H1 (cell line): ENCODE results near the gene RWDD1. TPM values are rescaled to one million over a fixed set of nuclear protein-coding genes. Genes with fewer than 3 reads are reported as not detected.

ENCODE experiments used
- CTCF ChIA-PET: fragments of 300-600 bp; sonication (Branson Sonifier 250); formaldehyde crosslinking; loops from one replicate; lab custom pipeline; 2021; ENCODE audit not compliant: partially characterized antibody; lab: Charles Lee
- POLR2A ChIA-PET: fragments of 300-600 bp; sonication (Branson Sonifier 250); formaldehyde crosslinking; loops from one replicate; lab custom pipeline; 2021; ENCODE audit warnings: inconsistent platforms; ENCODE audit not compliant: partially characterized antibody; lab: Charles Lee
- DNase-seq, 2 experiments: peaks; one replicate each; pipeline versions ENCODE4 v3.0.0 to v3.0.0-alpha.2; 2010 to 2022; ENCODE audit warnings: low spot score in 2 of 2, low read depth in 1 of 2, mixed read lengths in 1 of 2
- FAIRE-seq: peaks from 2 replicates; lab custom pipeline; 2011; peaks lifted over from hg19 to GRCh38; lab: Jason Lieb, UNC
- H2AFZ ChIP-seq: 2 replicates; pipeline ENCODE4 v1.8.1; 2012; ENCODE audit warnings: low read length, inconsistent platforms
- H2AK5ac ChIP-seq: 2 replicates; pipeline ENCODE4 v1.6.1; 2013; ENCODE audit warnings: low read depth, low read length
- H2BK120ac ChIP-seq: replicated peaks from 2 replicates; pipeline ENCODE3; 2013; ENCODE audit warnings: low read depth, low read length, inconsistent platforms
- H2BK12ac ChIP-seq: 2 replicates; pipeline ENCODE4 v1.6.1; 2013; ENCODE audit warnings: low read depth, low read length
- H2BK15ac ChIP-seq: 2 replicates; pipeline ENCODE4 v1.6.1; 2013; ENCODE audit warnings: low read length
- H2BK20ac ChIP-seq: 2 replicates; pipeline ENCODE4 v1.6.1; 2013; ENCODE audit warnings: low read length
- H2BK5ac ChIP-seq: 2 replicates; pipeline ENCODE4 v1.6.1; 2013; ENCODE audit warnings: low read depth, low read length
- H3K14ac ChIP-seq: 2 replicates; pipeline ENCODE4 v1.6.1; 2013; ENCODE audit warnings: inconsistent platforms; ENCODE audit not compliant: insufficient read length
- H3K18ac ChIP-seq: 2 replicates; pipeline ENCODE4 v1.6.1; 2013; ENCODE audit warnings: low read length; ENCODE audit errors: extremely low read depth
- H3K23ac ChIP-seq: 2 replicates; pipeline ENCODE4 v1.6.1; 2013; ENCODE audit warnings: inconsistent platforms; ENCODE audit not compliant: insufficient read length
- H3K23me2 ChIP-seq: 2 replicates; pipeline ENCODE4 v1.6.1; 2013; ENCODE audit warnings: low read depth, low read length
- H3K27ac ChIP-seq: 2 replicates; pipeline ENCODE4 v1.6.1; 2011; ENCODE audit warnings: low read depth, low read length, inconsistent platforms
- H3K27me3 ChIP-seq, 4 experiments: replicated peaks in 1 of 4; 1 replicate in 1 of 4; 2 replicates in 3 of 4; pipeline versions ENCODE4 v1.6.1 to v1.8.1; 2011 to 2013; ENCODE audit warnings: low read length in 3 of 4, mild to moderate bottlenecking in 3 of 4, inconsistent platforms in 2 of 4, mixed read lengths in 2 of 4, moderate library complexity in 1 of 4; ENCODE audit not compliant: control insufficient read depth in 3 of 4, insufficient read depth in 3 of 4; ENCODE audit errors: extremely low read depth in 1 of 4
- H3K36me3 ChIP-seq, 4 experiments: 2 replicates each; pipeline versions ENCODE4 v1.6.1 to v1.8.1; 2011 to 2013; ENCODE audit warnings: mild to moderate bottlenecking in 4 of 4, low read length in 3 of 4, moderate library complexity in 2 of 4, control low read depth in 1 of 4, inconsistent platforms in 1 of 4; ENCODE audit not compliant: insufficient read depth in 4 of 4, control insufficient read depth in 2 of 4
- H3K4ac ChIP-seq: replicated peaks from 2 replicates; pipeline ENCODE3; 2013; ENCODE audit warnings: low read length, low read depth, mixed read lengths, inconsistent platforms; ENCODE audit not compliant: insufficient read length
- H3K4me1 ChIP-seq, 4 experiments: replicated peaks in 1 of 4; 1 replicate in 1 of 4; 2 replicates in 3 of 4; pipeline versions ENCODE4 v1.6.1 to v1.8.1; 2011 to 2013; ENCODE audit warnings: low read length in 3 of 4, inconsistent platforms in 2 of 4, mixed read lengths in 1 of 4; ENCODE audit not compliant: insufficient read depth in 4 of 4, control insufficient read depth in 3 of 4
- H3K4me2 ChIP-seq, 2 experiments: 2 replicates each; pipeline versions ENCODE4 v1.6.1 to v1.8.1; 2011 to 2013; ENCODE audit warnings: low read depth in 2 of 2, low read length in 2 of 2, control low read depth in 1 of 2, inconsistent platforms in 1 of 2, mild to moderate bottlenecking in 1 of 2; ENCODE audit not compliant: insufficient read depth in 1 of 2
- H3K4me3 ChIP-seq, 4 experiments: fragments of 200-600, 300-600 bp in 1 of 4; sonication (generic), shearing (Covaris generic), sonication (Bioruptor Twin) in 1 of 4; 2 replicates each; pipeline versions ENCODE4 v1.5.1 to v1.8.1; 2011 to 2016; ENCODE audit warnings: low read length in 4 of 4, low read depth in 3 of 4, control low read depth in 2 of 4, inconsistent platforms in 2 of 4, mild to moderate bottlenecking in 2 of 4, mixed read lengths in 1 of 4, moderate library complexity in 1 of 4; ENCODE audit not compliant: insufficient read depth in 2 of 4; ENCODE audit errors: extremely low read depth in 1 of 4
- H3K56ac ChIP-seq: replicated peaks from 2 replicates; pipeline ENCODE3; 2013; ENCODE audit warnings: low read depth, mild to moderate bottlenecking, mixed read lengths, low read length, inconsistent platforms; ENCODE audit not compliant: insufficient read length
- H3K79me1 ChIP-seq: 2 replicates; pipeline ENCODE4 v1.6.1; 2013; ENCODE audit warnings: low read depth, low read length, control low read depth
- H3K79me2 ChIP-seq, 2 experiments: 2 replicates each; pipeline versions ENCODE4 v1.6.1 to v1.8.1; 2012 to 2013; ENCODE audit warnings: low read length in 2 of 2, mild to moderate bottlenecking in 2 of 2, inconsistent platforms in 1 of 2; ENCODE audit not compliant: insufficient read depth in 2 of 2, control insufficient read depth in 1 of 2
- H3K9ac ChIP-seq, 4 experiments: replicated peaks in 1 of 4; 1 replicate in 1 of 4; 2 replicates in 3 of 4; pipeline versions ENCODE4 v1.6.1 to v1.8.1; 2011 to 2013; ENCODE audit warnings: low read depth in 3 of 4, low read length in 3 of 4, control low read depth in 2 of 4, mild to moderate bottlenecking in 2 of 4, moderate library complexity in 2 of 4, inconsistent platforms in 1 of 4; ENCODE audit errors: extremely low read depth in 1 of 4
- H3K9me3 ChIP-seq, 2 experiments: 2 replicates each; pipeline versions ENCODE4 v1.6.1 to v1.8.1; 2012 to 2013; ENCODE audit warnings: mild to moderate bottlenecking in 2 of 2, moderate library complexity in 2 of 2, control low read depth in 1 of 2, inconsistent platforms in 1 of 2, low read depth in 1 of 2, low read length in 1 of 2, mixed read lengths in 1 of 2; ENCODE audit not compliant: insufficient read depth in 2 of 2
- H4K20me1 ChIP-seq, 2 experiments: replicated peaks in 1 of 2; 2 replicates each; pipeline versions ENCODE3 to v1.8.1; 2011 to 2013; ENCODE audit warnings: inconsistent platforms in 2 of 2, low read length in 2 of 2, mild to moderate bottlenecking in 1 of 2; ENCODE audit not compliant: insufficient read depth in 2 of 2, control insufficient read depth in 1 of 2
- H4K5ac ChIP-seq: 2 replicates; pipeline ENCODE4 v1.6.1; 2013; ENCODE audit warnings: low read length, low read depth, mixed read lengths, inconsistent platforms; ENCODE audit not compliant: insufficient read length
- H4K8ac ChIP-seq: 2 replicates; pipeline ENCODE4 v1.8.0; 2013; ENCODE audit warnings: mild to moderate bottlenecking, moderate library complexity, low read length, inconsistent platforms; ENCODE audit not compliant: insufficient read depth; ENCODE audit errors: extremely low read depth
- H4K91ac ChIP-seq: replicated peaks from 2 replicates; pipeline ENCODE3; 2013; ENCODE audit warnings: low read length, mixed read lengths, inconsistent platforms; ENCODE audit not compliant: insufficient read length
- BRCA1 ChIP-seq: IDR thresholded peaks from 2 replicates; pipeline ENCODE4 v1.6.1; 2012; ENCODE audit warnings: low read depth, low read length, improper control_type of control experiment
- EGR1 ChIP-seq: IDR thresholded peaks from 2 replicates; pipeline ENCODE4 v1.6.1; 2011; ENCODE audit warnings: low read depth, low read length, borderline replicate concordance
- GTF2F1 ChIP-seq: IDR thresholded peaks from 2 replicates; pipeline ENCODE4 v1.6.1; 2012; ENCODE audit warnings: low read depth, low read length, improper control_type of control experiment, borderline replicate concordance
- HDAC2 ChIP-seq, 2 experiments: fragments of 300-600 bp in 1 of 2; sonication (generic) in 1 of 2; IDR thresholded peaks; 2 replicates each; pipeline ENCODE4 v1.6.1; 2011 to 2012; ENCODE audit warnings: low read depth in 2 of 2, low read length in 2 of 2, mild to moderate bottlenecking in 2 of 2, moderate library complexity in 2 of 2, borderline replicate concordance in 1 of 2, inconsistent platforms in 1 of 2
- KDM4A ChIP-seq: IDR thresholded peaks from one replicate; pipeline ENCODE4 v1.7.1; 2012; ENCODE audit warnings: low read depth, mild to moderate bottlenecking, moderate library complexity, low read length, inconsistent platforms; ENCODE audit not compliant: severe bottlenecking
- KDM5A ChIP-seq: fragments of 200-600 bp; IDR thresholded peaks from 2 replicates; pipeline ENCODE4 v1.7.1; 2012; ENCODE audit warnings: mild to moderate bottlenecking, low read length, inconsistent platforms, mixed read lengths
- POLR2AphosphoS5 ChIP-seq: IDR thresholded peaks from 2 replicates; pipeline ENCODE4 v1.6.1; 2011; ENCODE audit warnings: low read depth, low read length
- TCF12 ChIP-seq: IDR thresholded peaks from 2 replicates; pipeline ENCODE4 v1.6.1; 2011; ENCODE audit warnings: low read depth, mild to moderate bottlenecking, low read length
- TEAD4 ChIP-seq: IDR thresholded peaks from 2 replicates; pipeline ENCODE4 v1.6.1; 2012; ENCODE audit warnings: low read depth, low read length, inconsistent platforms, mixed read lengths
- polyA plus RNA-seq, 7 experiments: library from polyadenylated mRNA; depleted of rRNA in 3 of 7; stranded (reverse) in 5 of 7; unstranded in 2 of 7; fragments of >200 nt in 5 of 7; fragments of 200-250 nt in 2 of 7; gene quantifications; 1 replicate in 5 of 7; 2 replicates in 1 of 7; 4 replicates in 1 of 7; pipeline versions ENCODE4 v1.2.1 to v1.2.3, GENCODE V29; 2011 to 2013; ENCODE audit warnings: missing spikeins in 2 of 7, mixed read lengths in 2 of 7
- total RNA-seq: library from RNA; stranded (reverse); fragmentation: NEBNext Ultra II Directional; extraction: Animal tissue kit (Norgen Biotek cat#: 25700); gene quantifications from 2 replicates; pipeline ENCODE4 v1.2.1, GENCODE V29; 2021

The RWDD1 gene
- total and polyA plus RNA-seq, 2 of the 8 experiments (the other 6 are each of a cell fraction or from before 2014, with no cell fraction given), result 19.5 to 35.2 TPM

DNA sequence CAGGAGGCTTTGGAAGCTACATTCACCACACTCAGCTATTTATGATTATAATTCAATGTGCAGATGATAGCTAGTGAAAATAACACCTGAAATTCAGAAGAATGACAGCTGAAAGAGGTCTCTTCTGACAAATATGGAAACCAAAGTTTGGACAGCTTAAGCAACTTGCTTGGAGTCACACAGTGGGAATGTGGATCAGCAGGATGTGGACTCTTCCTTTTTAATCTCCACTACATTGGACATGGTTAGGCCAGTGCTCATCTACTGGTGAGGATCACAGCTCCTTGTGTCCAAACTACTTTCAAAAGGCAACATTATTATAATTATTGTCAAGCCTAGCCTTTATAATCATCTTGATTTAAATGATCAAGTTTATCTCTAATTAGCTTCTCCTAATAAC is 36.2 kb upstream of the RWDD1 start:
- no peak overlapping the region for H3K4ac ChIP-seq
- H4K20me1 ChIP-seq, result no peaks in the 10 kb centered on the region
- no peak overlapping the region for H3K56ac ChIP-seq
- no peaks in the 10 kb centered on the region for H3K9me3 ChIP-seq
- FAIRE-seq (no peak), DNase-seq (no peak)
- no peaks in the 10 kb centered on the region for H3K27me3 ChIP-seq
- no peak overlapping the region for H4K5ac ChIP-seq
- no peak overlapping the region for H2AK5ac ChIP-seq
- H2BK12ac ChIP-seq, result no peak overlapping the region
- H3K27ac ChIP-seq, result no peak overlapping the region
- no peak overlapping the region for H2BK15ac ChIP-seq
- no peaks in the 10 kb centered on the region for H3K79me1 ChIP-seq
- H3K14ac ChIP-seq, result no peak overlapping the region
- POLR2A ChIA-PET, result interaction anchor here (1.4 kb wide), 1 partner anchor 256 kb away, joined by 4 read pairs; the partner anchor contains the start of gene TSPYL1
- no peak overlapping the region for H3K4me3 ChIP-seq
- H3K23me2 ChIP-seq, result no peaks in the 10 kb centered on the region
- no peak overlapping the region for H4K91ac ChIP-seq
- H3K79me2 ChIP-seq, result no peaks in the 10 kb centered on the region
- TF ChIP-seq HDAC2 (IDR thresholded peaks at IDR 0.05; ENCODE audit: borderline replicate concordance in 1 of 2, low read depth in 2 of 2, low read length in 2 of 2) (no peak), KDM5A (no peak), TCF12 (no peak), TEAD4 (no peak), POLR2AphosphoS5 (no peak), KDM4A (no peak), BRCA1 (no peak), EGR1 (no peak), GTF2F1 (no peak)
- H3K18ac ChIP-seq, result no peak overlapping the region
- no peak overlapping the region for H2AFZ ChIP-seq
- H2BK5ac ChIP-seq, result no peak overlapping the region
- H2BK120ac ChIP-seq, result no peak overlapping the region
- no peaks in the 10 kb centered on the region for H3K36me3 ChIP-seq
- no peak overlapping the region for H2BK20ac ChIP-seq
- CTCF ChIA-PET, result interaction anchor here (0.6 to 4.5 kb wide), 29 partner anchors 9 to 318 kb away, joined by 3 to 60 read pairs (median 4); partner anchors contain the start of genes CALHM5, RWDD1 and TRAPPC3L
- no peak overlapping the region for H3K9ac ChIP-seq
- no peak overlapping the region for H3K4me2 ChIP-seq
- H3K4me1 ChIP-seq, result peaks cover 0 to 7% (median 4%) of the 10 kb centered on the region in 4 experiments; a peak in 4 of 7 replicates
- H4K8ac ChIP-seq, result no peak overlapping the region
- H3K23ac ChIP-seq, result no peak overlapping the region
